Measurements from ENCODE around the gene MRPL16. TPM values are rescaled to one million over a fixed set of nuclear protein-coding genes. Genes with fewer than 3 reads are reported as not detected.

Gene MRPL16
- total RNA-seq, 1 donor from 2014 or later: 33.6 TPM

DNA sequence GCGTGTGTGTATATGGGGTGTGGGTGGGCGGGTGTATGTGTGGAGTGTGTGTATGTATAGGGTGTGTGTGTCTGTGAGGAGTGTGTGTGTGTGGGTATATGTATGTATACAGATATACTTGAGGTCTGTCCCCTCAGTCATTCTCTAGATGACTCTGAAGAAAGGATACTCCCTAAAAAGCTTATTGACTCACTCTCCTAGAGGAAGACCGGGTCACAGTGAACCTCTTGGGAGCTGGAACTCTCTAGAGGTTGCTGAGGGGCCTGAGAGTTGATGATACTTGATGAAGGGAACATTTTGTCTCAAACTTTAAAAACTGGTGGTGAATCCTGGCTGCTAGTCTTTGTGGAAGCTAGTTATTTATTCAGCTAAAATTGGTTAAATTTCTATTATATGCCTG is 40.3 kb downstream of the MRPL16 start:
- ATAC-seq: no peak

GRCh38 chr11:59769828-59770227 is 40.8 kb downstream of the MRPL16 start:
- no peak for ATAC-seq

DNA sequence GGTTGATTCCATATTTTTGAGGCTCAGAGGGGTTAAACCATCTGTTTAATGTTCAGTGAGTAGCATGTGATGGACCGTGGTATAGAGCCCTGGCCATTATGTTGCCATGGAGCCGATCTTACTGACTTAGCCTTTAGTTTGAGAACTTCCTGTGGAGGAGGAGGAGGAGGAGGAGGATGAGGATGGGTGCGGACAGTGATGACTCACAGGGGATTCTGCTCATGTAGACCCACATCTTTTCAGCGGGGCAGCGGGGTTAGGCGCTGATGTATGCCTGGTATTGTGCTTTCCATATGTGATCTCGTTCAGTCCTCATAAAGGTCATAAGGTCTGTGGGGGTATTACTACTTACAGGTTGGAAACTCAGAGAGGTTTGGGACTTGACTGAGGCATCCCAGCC is 41.5 kb downstream of the MRPL16 start:
- no peak for ATAC-seq

GRCh38 chr11:59767225-59767611 is 43.4 kb downstream of the MRPL16 start:
- no peak for ATAC-seq

DNA sequence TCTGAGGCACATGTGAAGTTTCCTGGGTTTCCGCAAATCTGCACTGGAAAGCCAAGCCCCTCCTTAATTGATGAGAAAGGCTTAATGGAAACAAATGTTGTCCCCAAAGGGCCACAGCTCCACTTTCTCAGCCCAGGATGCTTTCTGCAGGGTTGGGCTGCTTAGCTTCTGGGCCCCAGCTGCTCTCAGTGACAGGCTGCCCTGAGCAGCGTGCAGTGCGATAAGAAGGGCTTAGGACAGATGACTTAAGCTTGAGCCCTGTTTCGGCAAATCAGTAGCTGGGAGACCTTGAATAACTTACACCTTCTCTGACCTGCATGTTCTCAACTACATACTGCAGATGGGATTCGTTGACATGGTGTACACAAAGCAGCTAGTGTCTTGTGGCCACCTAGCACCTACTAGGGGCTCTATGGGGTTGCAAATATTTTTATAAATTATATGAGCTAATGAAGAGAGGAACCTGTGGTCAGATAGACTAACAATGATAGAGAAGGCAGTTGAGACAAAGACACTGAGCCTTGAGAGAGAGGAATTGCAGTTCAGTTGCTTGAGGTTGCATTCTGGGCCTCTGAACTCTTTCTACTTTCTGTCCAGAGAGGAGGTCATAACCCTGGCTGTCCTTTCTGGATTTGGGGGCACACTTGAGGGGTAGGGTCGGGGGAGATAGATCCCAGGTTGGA is 43.9 kb downstream of the MRPL16 start:
- ATAC-seq: no peak

GRCh38 chr11:59765068-59765735 is 45.4 kb downstream of the MRPL16 start:
- ATAC-seq: peak; percentile 74

GRCh38 chr11:59761993-59762392 is 48.6 kb downstream of the MRPL16 start:
- ATAC-seq: no peak

DNA sequence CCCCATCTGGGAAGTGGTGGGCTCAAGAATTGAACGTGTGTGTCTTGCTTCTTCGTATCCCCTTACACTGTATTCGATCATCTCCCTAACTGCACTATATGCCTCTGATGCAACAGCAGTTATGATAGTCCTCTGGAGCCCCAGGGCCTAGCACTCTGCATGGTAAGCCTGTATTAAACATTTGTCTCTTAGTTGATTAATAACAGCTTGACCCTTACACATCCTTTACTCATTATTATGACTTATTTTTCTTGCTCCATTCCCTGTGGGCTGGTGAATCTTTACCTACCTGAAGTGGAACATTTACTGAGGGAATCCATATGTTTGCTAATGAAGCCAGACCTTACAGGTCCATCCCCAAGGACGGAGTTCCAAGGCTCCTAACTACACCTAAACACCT is 49.8 kb downstream of the MRPL16 start:
- ATAC-seq: no peak

DNA sequence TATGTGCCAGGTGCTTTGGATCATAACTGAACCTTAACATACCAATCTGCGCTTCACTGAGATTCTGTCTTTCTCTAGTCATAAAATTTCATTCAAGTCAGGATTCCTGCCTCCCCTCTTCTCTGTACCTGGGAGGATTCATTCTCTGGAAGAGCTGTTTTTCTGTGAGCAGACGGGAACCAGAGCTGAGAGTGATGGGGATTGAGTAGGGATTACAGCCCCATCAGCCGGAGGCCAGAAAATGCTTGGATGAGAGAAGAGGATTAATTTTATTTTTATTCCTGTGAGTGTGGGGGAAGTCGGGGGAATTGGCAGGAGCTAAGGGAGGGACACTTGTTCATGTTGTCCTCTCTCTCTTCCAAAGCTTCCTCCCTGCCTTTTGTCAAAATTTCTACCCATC is 50.7 kb downstream of the MRPL16 start:
- ATAC-seq: no peak

- ATAC-seq: no peak
Measured at GRCh38 chr11:59758401-59759037, 52.1 kb downstream of the MRPL16 start.

GRCh38 chr11:59756845-59757244 is 53.7 kb downstream of the MRPL16 start:
- ATAC-seq: peak; percentile 81

DNA sequence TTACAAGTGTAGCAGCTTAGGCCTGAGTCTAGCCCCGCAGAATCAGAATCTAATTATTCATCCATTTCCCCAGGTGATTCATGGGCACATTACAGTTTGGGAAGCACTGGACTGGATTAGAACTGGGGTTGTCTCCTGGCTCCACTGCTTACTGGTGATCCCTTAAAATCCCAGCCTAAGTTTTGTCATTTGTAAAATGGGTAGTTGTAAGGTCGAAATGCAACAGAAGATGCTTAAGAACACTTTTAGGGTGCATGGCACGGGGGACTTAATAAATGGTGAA is 54.1 kb downstream of the MRPL16 start:
- ATAC-seq: peak; percentile 37

Other genes with a start within 250 kb of the MRPL16 start
- 24.0 TPM for gene OSBP, start 195.0 kb downstream of the MRPL16 start, total RNA-seq
- 20.6 TPM for gene PATL1, start 141.7 kb downstream of the MRPL16 start, total RNA-seq
- not detected for gene OR10V1, start 96.9 kb downstream of the MRPL16 start, total RNA-seq
- gene STX3, start 55.4 kb downstream of the MRPL16 start, total RNA-seq: 12.1 TPM
- gene CBLIF, start 34.7 kb upstream of the MRPL16 start, total RNA-seq: not detected
- gene TCN1, start 55.7 kb upstream of the MRPL16 start, total RNA-seq: 45.8 TPM
- gene OOSP3, start 68.0 kb upstream of the MRPL16 start, total RNA-seq: not detected
- gene OOSP1, start 127.7 kb upstream of the MRPL16 start, total RNA-seq: not detected
- not detected for gene OOSP4A, start 153.3 kb upstream of the MRPL16 start, total RNA-seq
- not detected for gene OOSP4B, start 206.4 kb upstream of the MRPL16 start, total RNA-seq
- not detected for gene OOSP2, start 229.6 kb upstream of the MRPL16 start, total RNA-seq
- gene MS4A3, start 245.9 kb upstream of the MRPL16 start, total RNA-seq: not detected